Fibroblast of villous mesenchyme (primary cell): ENCODE measurements around the gene TEX2. TPM values are rescaled to one million over a fixed set of nuclear protein-coding genes. Genes with fewer than 3 reads are reported as not detected.

ENCODE experiments used
- DNase-seq: peaks from one replicate; pipeline ENCODE4 v3.0.0-alpha.2; 2010; ENCODE audit warnings: low read depth
- H3K4me3 ChIP-seq: 2 replicates; pipeline ENCODE4 v1.5.1; 2011; ENCODE audit warnings: low read depth, mild to moderate bottlenecking, low read length
- total RNA-seq: library from RNA; depleted of rRNA; stranded (reverse); fragments of >200 nt; gene quantifications from 2 replicates; pipeline ENCODE4 v1.2.3, GENCODE V29; 2012
- TF ChIP-seq, protein P1 (sequence below): IDR thresholded peaks from 2 replicates; pipeline ENCODE4 v1.5.1; 2012; ENCODE audit warnings: low read depth, mild to moderate bottlenecking, low read length; ENCODE audit not compliant: insufficient read depth

The TEX2 gene
- total RNA-seq, 1 donor: 45.8 TPM

DNA sequence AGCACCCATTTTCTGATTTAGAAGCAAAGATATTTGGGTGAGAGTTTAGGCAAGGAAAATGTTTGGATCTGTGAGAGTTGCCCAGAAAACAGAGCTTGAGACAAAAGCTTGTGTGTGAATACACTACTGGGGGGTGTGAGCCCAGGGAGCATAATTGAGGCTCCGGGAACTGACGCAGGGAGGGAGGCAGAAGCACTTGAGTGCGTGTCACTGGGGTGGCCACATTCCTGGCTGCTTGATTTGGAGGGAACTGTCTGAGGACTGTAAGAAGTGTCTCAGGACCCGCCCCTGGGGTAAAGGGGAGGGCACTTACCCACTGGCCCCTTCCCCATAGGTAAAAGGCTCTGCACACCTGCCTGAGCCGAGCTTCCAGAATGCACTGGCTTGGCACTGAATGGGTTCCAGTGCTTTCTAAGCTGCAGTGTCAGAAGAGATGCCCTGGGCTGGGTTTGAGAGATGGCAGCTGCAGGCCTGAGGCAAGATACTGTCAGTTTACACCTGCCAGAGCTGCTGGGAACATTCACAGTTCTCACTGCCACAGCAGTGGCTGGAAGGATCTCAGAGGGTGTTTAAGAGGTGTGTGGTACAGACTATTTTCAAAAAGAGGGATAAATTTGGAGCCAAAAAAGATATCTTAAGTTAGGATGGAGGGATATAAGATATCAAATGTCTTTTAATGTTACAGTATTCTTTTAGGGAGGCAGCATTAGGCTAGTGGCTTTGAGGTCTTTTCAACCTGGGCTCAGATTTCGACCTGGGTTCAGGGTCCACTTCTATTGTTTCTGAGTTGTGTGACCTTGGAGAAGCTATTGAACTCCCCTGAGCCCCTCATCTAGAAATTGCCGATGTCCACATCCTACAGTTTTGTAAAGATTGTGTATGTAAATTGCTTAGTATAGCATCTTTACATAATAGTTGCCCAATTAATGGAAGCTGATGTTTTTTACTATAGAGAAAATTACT is 6.9 kb upstream of the TEX2 start:
- no peak overlapping the region for H3K4me3 ChIP-seq
- TF ChIP-seq, protein P1, sequence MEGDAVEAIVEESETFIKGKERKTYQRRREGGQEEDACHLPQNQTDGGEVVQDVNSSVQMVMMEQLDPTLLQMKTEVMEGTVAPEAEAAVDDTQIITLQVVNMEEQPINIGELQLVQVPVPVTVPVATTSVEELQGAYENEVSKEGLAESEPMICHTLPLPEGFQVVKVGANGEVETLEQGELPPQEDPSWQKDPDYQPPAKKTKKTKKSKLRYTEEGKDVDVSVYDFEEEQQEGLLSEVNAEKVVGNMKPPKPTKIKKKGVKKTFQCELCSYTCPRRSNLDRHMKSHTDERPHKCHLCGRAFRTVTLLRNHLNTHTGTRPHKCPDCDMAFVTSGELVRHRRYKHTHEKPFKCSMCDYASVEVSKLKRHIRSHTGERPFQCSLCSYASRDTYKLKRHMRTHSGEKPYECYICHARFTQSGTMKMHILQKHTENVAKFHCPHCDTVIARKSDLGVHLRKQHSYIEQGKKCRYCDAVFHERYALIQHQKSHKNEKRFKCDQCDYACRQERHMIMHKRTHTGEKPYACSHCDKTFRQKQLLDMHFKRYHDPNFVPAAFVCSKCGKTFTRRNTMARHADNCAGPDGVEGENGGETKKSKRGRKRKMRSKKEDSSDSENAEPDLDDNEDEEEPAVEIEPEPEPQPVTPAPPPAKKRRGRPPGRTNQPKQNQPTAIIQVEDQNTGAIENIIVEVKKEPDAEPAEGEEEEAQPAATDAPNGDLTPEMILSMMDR: no peak
- DNase-seq: no peak

DNA sequence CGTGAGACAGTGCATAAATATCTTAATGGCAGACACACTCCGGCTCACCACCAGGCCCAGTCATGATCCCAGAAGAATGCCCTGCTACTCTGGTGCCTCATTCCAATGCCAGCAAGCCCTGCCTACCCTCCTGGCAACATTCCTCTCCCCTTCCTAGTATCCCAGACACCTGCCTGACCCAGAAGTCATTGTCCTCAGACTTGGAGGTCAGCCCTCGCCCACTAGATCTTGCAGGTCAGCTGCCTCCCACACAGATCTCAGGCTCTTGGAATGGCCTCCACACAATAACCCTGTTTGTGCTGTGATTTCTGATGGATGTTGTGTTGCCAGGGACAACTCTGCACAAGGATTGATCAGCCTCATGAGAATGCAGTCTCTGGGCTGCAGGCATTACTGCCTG is 1.8 kb upstream of the TEX2 start:
- H3K4me3 ChIP-seq: no peak overlapping the region
- TF ChIP-seq, protein P1: no peak
- no peak for DNase-seq

DNA sequence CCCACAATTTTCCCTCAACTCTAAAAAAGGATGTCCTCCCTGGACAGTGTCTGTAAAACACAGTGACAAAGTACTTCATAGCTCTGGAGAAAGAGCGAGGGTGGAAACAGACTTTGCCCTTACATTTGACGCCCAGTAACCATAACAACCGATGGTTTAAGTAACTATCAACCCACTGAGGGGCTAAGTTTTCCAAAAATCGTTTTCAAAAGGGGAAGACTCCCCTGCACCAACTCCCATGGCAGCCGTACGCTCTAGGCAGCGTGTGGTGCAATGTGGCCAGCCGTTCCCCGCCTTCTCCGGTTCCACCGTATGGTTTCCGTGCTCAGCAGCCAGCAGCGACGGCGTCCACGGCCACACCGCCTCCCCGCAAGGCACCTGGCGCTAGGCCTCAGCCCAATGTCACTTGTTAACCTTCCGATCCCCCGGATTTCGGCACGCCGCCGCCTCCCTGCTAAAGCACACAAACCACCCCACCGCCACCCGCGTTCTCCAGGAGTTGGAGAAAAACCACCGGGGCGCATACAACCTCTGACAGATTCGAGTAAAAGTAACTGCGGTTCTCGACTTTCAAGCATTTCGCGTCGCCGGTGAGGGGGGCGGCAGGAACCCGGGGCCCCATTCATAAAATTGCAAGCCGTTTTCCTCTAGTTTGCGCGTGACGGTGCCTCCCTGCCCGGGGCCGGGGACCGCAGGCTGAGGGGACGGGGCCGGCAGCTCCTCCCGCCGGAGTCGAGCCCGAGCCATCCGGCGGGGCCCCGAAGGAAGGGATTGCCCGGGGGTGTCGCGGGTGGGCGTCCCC is 661 bp downstream of the TEX2 start:
- peak; percentile 28 for DNase-seq
- peak overlapping the region; percentile 78 for H3K4me3 ChIP-seq
- TF ChIP-seq, protein P1: no peak

GRCh38 chr17:64261417-64262145 is 1.5 kb downstream of the TEX2 start:
- DNase-seq: no peak
- TF ChIP-seq, protein P1: no peak
- peak overlapping the region; percentile 78 for H3K4me3 ChIP-seq

DNA sequence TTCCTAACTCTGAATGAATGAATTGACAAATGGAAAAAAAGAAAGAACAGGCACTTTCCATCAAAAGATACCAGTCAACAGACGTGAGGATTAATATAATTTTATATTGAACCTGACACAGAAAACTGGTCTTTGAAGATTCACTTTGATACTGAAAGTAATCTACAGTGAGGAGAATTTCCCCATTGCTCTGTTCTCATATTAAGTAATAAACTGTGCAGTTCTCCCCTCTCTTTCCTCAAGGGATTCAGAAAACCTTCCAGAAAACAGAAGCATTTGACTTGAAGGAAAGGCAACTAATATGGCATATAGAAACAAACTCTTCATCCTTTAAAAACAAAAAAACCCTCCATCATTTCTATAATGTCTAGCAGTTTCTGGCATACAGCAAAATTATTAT is 2.2 kb downstream of the TEX2 start:
- DNase-seq: no peak
- H3K4me3 ChIP-seq: no peak overlapping the region
- TF ChIP-seq, protein P1: no peak

DNA sequence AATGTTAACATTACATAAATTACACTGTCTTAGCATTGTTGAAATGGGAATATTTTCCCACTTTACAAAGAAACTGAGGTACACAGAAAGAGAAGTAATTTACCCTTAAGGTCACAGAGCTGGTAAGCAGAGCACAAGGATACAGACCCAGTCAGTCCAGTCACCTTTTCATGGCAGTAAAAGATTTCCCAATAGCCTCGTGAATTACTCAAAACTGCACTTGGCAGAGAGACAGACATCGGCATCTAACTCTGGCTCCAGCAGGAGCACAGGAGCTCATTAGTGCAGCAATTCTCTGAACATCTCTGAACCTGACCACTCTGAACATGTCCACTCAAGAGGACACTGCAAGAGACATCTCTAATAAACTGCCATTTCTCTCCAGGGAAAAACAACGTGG is 3.1 kb downstream of the TEX2 start:
- H3K4me3 ChIP-seq: no peak overlapping the region
- DNase-seq: peak; percentile 81
- TF ChIP-seq, protein P1: no peak
